WI38 (cell line): ENCODE results near the gene RUBCN.
A peak's percentile ranks its signal among the peaks of the same experiment; 100 is the strongest.
"Not testable (repeated sequence)": the region's sequence is repeated elsewhere in the genome, so short reads cannot be mapped to it uniquely, and the experiment has no call there.

Experiments
- H3K4me3 ChIP-seq: 2 replicates; pipeline ENCODE4 v1.5.1; 2011; ENCODE audit warnings: low read depth, mild to moderate bottlenecking, control low read depth, low read length
- TF ChIP-seq, protein P1 (sequence below): IDR thresholded peaks from 2 replicates; pipeline ENCODE4 v1.5.1; 2012; ENCODE audit warnings: low read depth, mild to moderate bottlenecking, control low read depth, low read length

The RUBCN gene

DNA sequence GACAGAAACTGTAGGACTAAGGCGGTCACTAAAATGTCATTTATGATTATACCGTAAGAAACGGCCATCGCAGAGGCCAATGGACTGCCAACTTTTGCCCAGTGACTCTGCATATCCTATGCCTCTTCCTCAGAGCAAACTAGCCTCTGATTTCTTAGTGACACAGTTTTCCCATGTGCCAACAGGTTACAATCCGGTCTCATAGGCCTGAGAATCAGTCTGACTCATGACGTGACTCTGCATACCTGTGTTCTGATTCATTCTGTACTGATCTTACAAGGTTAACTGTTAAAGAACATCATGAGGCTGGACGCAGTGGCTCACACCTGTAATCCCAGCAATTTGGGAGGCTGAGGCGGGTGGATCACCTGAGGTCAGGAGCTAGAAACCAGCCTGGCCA is 17.8 kb downstream of the RUBCN start:
- TF ChIP-seq, protein P1, sequence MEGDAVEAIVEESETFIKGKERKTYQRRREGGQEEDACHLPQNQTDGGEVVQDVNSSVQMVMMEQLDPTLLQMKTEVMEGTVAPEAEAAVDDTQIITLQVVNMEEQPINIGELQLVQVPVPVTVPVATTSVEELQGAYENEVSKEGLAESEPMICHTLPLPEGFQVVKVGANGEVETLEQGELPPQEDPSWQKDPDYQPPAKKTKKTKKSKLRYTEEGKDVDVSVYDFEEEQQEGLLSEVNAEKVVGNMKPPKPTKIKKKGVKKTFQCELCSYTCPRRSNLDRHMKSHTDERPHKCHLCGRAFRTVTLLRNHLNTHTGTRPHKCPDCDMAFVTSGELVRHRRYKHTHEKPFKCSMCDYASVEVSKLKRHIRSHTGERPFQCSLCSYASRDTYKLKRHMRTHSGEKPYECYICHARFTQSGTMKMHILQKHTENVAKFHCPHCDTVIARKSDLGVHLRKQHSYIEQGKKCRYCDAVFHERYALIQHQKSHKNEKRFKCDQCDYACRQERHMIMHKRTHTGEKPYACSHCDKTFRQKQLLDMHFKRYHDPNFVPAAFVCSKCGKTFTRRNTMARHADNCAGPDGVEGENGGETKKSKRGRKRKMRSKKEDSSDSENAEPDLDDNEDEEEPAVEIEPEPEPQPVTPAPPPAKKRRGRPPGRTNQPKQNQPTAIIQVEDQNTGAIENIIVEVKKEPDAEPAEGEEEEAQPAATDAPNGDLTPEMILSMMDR, result no peak
- H3K4me3 ChIP-seq, result no peak overlapping the region

DNA sequence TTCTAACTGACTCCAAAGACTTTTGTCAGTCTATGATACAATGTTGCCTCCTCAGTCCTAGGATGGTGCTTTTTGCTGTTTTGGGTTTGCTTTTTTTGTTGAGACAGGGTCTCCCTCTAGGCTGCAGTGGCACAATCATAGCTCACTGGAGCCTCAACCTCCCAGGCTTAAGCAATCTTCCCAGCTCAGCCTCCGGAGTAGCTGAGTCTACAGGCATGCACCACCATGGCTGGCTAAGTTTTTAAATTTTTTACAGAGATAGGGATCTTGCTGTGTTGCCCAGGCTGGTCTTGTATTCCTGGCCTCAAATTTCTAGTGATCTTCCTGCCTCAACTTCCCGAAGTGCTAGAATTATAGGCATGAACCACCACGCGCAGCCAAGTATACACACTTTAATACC is 22.5 kb downstream of the RUBCN start:
- no peak overlapping the region for H3K4me3 ChIP-seq
- TF ChIP-seq, protein P1, result no peak

DNA sequence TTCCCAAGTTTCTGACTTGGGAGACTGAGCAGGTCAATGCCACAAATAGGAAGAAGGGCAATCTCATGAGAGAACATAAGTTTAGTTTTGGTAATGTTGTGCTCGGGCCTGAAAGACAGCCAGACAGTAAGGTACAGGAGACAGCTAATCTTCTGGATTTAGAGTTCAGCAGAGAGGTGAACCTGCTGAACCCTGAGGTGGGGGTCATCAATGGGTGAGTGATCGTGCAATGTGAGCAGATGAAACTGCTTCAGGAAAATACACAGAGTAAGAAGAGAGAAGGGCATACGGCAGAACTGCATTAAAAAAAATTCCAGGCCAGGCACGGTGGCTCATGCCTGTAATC is 23.3 kb downstream of the RUBCN start:
- H3K4me3 ChIP-seq, result no peak overlapping the region
- TF ChIP-seq, protein P1, result no peak

DNA sequence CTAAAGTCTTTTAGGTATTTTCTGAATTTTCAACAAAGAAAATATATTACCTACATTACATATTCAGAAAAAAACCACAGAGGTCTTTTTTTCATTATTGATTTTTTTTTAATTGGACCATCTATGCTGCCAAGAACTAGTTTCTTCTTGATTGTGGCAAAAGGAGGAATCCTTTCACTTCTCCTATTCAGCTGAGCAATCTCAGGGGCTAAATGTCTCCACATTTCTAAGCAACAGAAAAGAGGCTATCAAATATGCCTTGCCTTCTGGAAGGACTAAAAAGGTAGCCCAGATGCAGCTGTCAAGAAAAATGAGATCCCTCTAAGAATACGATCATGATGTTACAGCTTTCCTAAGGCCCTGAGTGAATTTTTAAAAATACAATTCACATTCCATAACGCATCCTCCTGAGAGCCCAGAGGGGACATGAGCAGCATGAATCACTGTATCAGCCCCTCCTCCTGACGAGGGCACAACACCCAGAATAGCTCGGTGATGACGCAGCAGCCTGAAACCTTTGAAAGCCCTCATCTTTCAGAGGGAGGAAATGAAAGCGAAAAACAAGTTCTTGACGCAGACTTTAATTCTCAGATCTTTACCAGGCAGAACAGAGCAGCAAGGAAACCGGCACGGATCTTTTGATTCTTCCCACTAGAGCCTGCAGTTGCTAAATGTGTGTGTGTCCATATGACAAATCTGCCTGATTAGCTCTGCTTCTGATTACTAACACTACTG is 24.6 kb downstream of the RUBCN start:
- TF ChIP-seq, protein P1, result no peak
- peak overlapping the region; percentile 49 for H3K4me3 ChIP-seq

DNA sequence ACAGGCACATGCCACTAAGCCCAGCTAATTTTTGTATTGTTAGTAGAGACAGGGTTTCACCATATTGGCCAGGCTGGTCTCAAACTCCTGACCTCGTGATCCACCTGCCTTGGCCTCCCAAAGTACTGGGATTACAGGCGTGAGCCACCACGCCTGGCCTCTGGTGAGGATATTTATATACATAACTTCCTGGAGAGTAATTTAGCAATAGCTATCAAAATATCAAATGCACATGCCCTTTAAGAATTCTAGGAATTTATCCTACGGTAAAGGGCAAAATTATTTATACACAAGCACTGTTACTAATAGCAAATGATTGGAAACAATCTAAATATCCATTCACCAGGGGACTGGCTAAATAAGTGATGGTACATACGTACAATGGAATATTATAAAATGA is 25.7 kb downstream of the RUBCN start:
- H3K4me3 ChIP-seq, result not testable (repeated sequence)

DNA sequence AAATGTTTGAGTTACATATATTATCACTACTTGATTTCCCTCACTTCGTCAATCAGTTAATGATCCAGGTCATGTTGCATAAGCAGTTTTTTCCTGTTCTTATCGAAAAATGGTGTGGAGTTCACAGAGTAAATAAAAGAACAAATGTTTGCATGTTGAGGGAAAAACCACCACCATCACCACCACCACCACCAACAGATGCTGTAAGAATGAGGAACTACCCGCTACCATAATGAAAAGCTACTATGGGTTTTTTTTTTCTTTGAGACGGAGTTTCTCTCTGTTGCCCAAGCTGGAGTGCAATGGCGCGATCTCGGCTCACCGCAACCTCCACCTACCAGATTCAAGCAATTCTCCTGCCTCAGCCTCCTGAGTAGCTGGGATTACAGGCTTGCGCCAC is 27.6 kb downstream of the RUBCN start:
- TF ChIP-seq, protein P1, result no peak
- no peak overlapping the region for H3K4me3 ChIP-seq

DNA sequence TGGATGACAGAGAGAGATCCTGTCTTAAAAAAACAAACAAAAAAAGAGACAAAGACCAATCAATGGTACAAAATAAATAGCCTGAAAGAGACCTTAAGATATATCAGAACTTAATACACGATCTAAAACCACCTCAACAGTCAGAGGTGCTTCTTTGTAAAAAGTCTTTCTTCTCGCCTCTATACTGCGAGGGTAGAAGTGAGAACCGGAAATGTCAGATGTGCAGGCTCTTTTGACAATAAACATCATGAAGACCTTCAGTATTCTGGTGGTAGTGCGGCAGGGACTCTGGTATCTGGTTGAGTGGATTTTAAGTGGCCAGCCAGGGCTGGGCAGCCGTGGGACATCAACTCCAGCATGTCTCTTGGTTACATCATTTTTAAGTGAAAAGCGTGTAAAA is 30.0 kb downstream of the RUBCN start:
- H3K4me3 ChIP-seq, result no peak overlapping the region
- TF ChIP-seq, protein P1, result no peak

DNA sequence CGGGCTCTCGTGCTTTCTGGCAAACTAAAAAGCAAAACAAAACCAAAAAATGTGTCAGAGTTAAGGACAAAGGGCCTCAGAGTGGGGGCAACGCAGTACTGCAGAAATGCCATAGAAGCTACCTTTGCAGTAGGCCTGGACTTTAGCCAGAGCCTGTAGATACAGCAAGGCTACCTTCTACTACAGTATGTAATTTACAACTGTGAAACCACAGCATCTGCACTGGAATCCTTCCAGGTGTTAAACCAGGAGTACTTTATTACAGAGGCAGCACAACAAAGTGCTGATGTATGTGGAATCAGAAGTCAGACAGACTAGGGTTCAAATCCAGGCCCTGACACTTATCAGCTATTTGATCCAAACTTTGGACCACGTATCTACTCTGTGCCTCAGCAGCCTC is 34.9 kb downstream of the RUBCN start:
- TF ChIP-seq, protein P1, result no peak
- H3K4me3 ChIP-seq, result no peak overlapping the region
